Endothelial cell of umbilical vein (primary cell): ENCODE results near the gene NWD2. TPM values are rescaled to one million over a fixed set of nuclear protein-coding genes. Genes with fewer than 3 reads are reported as not detected.

Experiments
- BruUV-seq: library from RNA; stranded (reverse); fragments of 400-500 nt; replicated peaks from 2 replicates; lab custom pipeline; 2021; lab: Mats Ljungman, UMichigan
- CTCF ChIA-PET: fragments of 300-600, 350-600 bp; sonication (Branson Sonifier 250); formaldehyde crosslinking; loops from one replicate; lab custom pipeline; 2021; ENCODE audit warnings: antibody characterized with exemption, inconsistent platforms; lab: Charles Lee
- POLR2A ChIA-PET: fragments of 300-600, 350-600 bp; sonication (Branson Sonifier 250); formaldehyde crosslinking; loops from one replicate; lab custom pipeline; 2021; ENCODE audit warnings: antibody characterized with exemption, inconsistent platforms; lab: Charles Lee
- DNase-seq: peaks from one replicate; pipeline ENCODE4 v3.0.0-alpha.2; 2011; ENCODE audit warnings: low read depth, low spot score
- FAIRE-seq: peaks from 2 replicates; lab custom pipeline; 2011; peaks lifted over from hg19 to GRCh38; lab: Jason Lieb, UNC
- H2AFZ ChIP-seq: 2 replicates; pipeline ENCODE4 v1.6.0; 2012; ENCODE audit warnings: low read depth, low read length, control low read depth, inconsistent platforms
- H3K27ac ChIP-seq: 2 replicates; pipeline ENCODE4 v1.5.1; 2011; ENCODE audit warnings: low read depth, mild to moderate bottlenecking, control low read depth, low read length, moderate library complexity; ENCODE audit not compliant: insufficient read depth
- H3K27me3 ChIP-seq, 2 experiments: 2 replicates each; pipeline versions ENCODE4 v1.6.0 to v1.6.1; 2011; ENCODE audit warnings: low read length in 2 of 2, mixed read lengths in 1 of 2; ENCODE audit not compliant: control insufficient read depth in 2 of 2, insufficient read depth in 2 of 2
- H3K36me3 ChIP-seq, 2 experiments: 2 replicates in 1 of 2; 3 replicates in 1 of 2; pipeline ENCODE4 v1.5.1; 2011; ENCODE audit warnings: low read length in 2 of 2, mild to moderate bottlenecking in 1 of 2, moderate library complexity in 1 of 2; ENCODE audit not compliant: control insufficient read depth in 2 of 2, insufficient read depth in 2 of 2; ENCODE audit errors: extremely low read depth in 1 of 2
- H3K4me1 ChIP-seq: 3 replicates; pipeline ENCODE4 v1.5.1; 2011; ENCODE audit warnings: mild to moderate bottlenecking, low read length; ENCODE audit not compliant: control insufficient read depth, insufficient read depth; ENCODE audit errors: extremely low read depth
- H3K4me2 ChIP-seq: 2 replicates; pipeline ENCODE4 v1.6.1; 2011; ENCODE audit warnings: low read length, control low read depth, mixed read lengths; ENCODE audit not compliant: insufficient read depth
- H3K4me3 ChIP-seq, 3 experiments: fragments of 200-600 bp in 1 of 3; sonication (generic), shearing (Covaris generic) in 1 of 3; replicated peaks in 1 of 3; 2 replicates each; pipeline ENCODE4 v1.5.1; 2011 to 2016; ENCODE audit warnings: control low read depth in 3 of 3, low read length in 3 of 3, mild to moderate bottlenecking in 2 of 3, inconsistent platforms in 1 of 3, low read depth in 1 of 3, moderate library complexity in 1 of 3; ENCODE audit not compliant: insufficient read depth in 1 of 3
- H3K79me2 ChIP-seq: 2 replicates; pipeline ENCODE4 v1.6.0; 2012; ENCODE audit warnings: low read length, inconsistent platforms; ENCODE audit not compliant: control insufficient read depth, insufficient read depth
- H3K9ac ChIP-seq: replicated peaks from 2 replicates; pipeline ENCODE3; 2011; ENCODE audit warnings: low read length, control low read depth; ENCODE audit not compliant: insufficient read depth; ENCODE audit errors: extremely low read depth
- H3K9me1 ChIP-seq: replicated peaks from 3 replicates; pipeline ENCODE4 v1.6.0; 2011; ENCODE audit warnings: mild to moderate bottlenecking, low read length; ENCODE audit not compliant: control insufficient read depth, insufficient read depth; ENCODE audit errors: extremely low read depth
- H3K9me3 ChIP-seq: replicated peaks from 2 replicates; pipeline ENCODE4 v1.5.1; 2012; ENCODE audit warnings: low read length, inconsistent platforms; ENCODE audit not compliant: control insufficient read depth, insufficient read depth
- H4K20me1 ChIP-seq: replicated peaks from 2 replicates; pipeline ENCODE3; 2011; ENCODE audit warnings: mild to moderate bottlenecking, low read length; ENCODE audit not compliant: control insufficient read depth, insufficient read depth; ENCODE audit errors: extremely low read depth
- JUN ChIP-seq: IDR thresholded peaks from 2 replicates; pipeline ENCODE4 v1.6.1; 2011; ENCODE audit warnings: borderline replicate concordance, low read depth; ENCODE audit not compliant: insufficient read length, insufficient read depth
- MYC ChIP-seq: IDR thresholded peaks from one replicate; pipeline ENCODE4 v1.6.1; 2011; ENCODE audit warnings: mild to moderate bottlenecking, low read depth, low read length
- dilution Hi-C: fragments of 300-500 bp; cut with MboI; formaldehyde crosslinking; loops from one replicate; pipeline ENCODE4 v1.15.0; 2019; ENCODE audit warnings: low sequenced_read_pairs; ENCODE audit not compliant: extremely low pct_ligation_motif_present
- intact Hi-C: fragments of 100-400 bp; cut with micrococcal nuclease; formaldehyde crosslinking; loops from one replicate; pipeline ENCODE4 v1.10.0; 2022
- polyA plus RNA-seq, 4 experiments: library from polyadenylated mRNA; depleted of rRNA in 3 of 4; stranded (reverse) in 3 of 4; unstranded in 1 of 4; fragments of >200 nt; gene quantifications; 2 replicates each; pipeline versions ENCODE4 v1.2.1 to v1.2.3, GENCODE V29; 2011 to 2012; ENCODE audit warnings: missing spikeins in 1 of 4
- total RNA-seq: library from RNA; stranded (reverse); gene quantifications from 2 replicates; pipeline ENCODE4 v1.2.3, GENCODE V29; 2021
- TF ChIP-seq, protein P1 (sequence below), 2 donors: IDR thresholded peaks; 1 replicate in 1 of 2; 2 replicates in 1 of 2; pipeline ENCODE4 v1.5.1; 2011; ENCODE audit warnings: low read length in 2 of 2, mild to moderate bottlenecking in 2 of 2, moderate library complexity in 2 of 2, control low read depth in 1 of 2, inconsistent platforms in 1 of 2, low read depth in 1 of 2; ENCODE audit not compliant: insufficient read depth in 1 of 2; ENCODE audit errors: extremely low read depth in 1 of 2

Gene NWD2
- total and polyA plus RNA-seq, 2 donors (not counting 3 experiments of a cell fraction or from before 2014, with no cell fraction given), result not detected

DNA sequence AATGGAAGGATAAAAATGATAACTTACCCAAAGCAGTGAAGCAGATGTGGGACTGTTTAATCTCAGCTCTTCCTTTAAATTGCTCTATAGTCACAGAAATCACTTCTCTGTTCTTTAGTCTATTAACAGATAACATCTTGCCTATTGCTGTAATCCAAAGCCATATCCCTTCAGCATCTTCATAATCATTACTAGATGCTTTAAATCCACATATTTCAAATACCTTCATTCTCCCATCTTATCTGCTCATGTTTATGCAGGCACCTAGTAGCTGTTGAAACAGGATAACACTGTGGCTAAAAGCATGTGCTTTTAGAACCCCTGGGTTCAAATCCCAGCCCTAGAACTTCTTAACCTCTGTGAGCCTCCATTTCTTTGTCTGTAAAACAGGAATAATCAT, 231.7 kb downstream of the NWD2 start:
- no peak for TF ChIP-seq JUN
- TF ChIP-seq, protein P1, sequence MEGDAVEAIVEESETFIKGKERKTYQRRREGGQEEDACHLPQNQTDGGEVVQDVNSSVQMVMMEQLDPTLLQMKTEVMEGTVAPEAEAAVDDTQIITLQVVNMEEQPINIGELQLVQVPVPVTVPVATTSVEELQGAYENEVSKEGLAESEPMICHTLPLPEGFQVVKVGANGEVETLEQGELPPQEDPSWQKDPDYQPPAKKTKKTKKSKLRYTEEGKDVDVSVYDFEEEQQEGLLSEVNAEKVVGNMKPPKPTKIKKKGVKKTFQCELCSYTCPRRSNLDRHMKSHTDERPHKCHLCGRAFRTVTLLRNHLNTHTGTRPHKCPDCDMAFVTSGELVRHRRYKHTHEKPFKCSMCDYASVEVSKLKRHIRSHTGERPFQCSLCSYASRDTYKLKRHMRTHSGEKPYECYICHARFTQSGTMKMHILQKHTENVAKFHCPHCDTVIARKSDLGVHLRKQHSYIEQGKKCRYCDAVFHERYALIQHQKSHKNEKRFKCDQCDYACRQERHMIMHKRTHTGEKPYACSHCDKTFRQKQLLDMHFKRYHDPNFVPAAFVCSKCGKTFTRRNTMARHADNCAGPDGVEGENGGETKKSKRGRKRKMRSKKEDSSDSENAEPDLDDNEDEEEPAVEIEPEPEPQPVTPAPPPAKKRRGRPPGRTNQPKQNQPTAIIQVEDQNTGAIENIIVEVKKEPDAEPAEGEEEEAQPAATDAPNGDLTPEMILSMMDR (IDR thresholded peaks at IDR 0.05; ENCODE audit: extremely low read depth in 1 of 2, insufficient read depth in 1 of 2, low read depth in 1 of 2, low read length in 2 of 2), result no peak
- intact Hi-C loops, result no loop called here
- FAIRE-seq, result no peak
- dilution Hi-C loops, result no loop called here
- H3K9ac ChIP-seq, result no peak overlapping the region
- H3K27me3 ChIP-seq, result peaks cover 0 to 2% of the 10 kb centered on the region in 2 experiments
- ChIA-PET POLR2A (no interaction called here), CTCF (interaction anchor here (1.0 to 1.1 kb wide), 2 partner anchors 10 to 23 kb away, joined by 3 to 4 read pairs; a partner anchor contains a TSS)
- no peak for DNase-seq
- H3K27ac ChIP-seq, result no peak overlapping the region
- H3K4me1 ChIP-seq, result no peaks in the 10 kb centered on the region
- no TSS peak for BruUV-seq
- H3K79me2 ChIP-seq, result no peaks in the 10 kb centered on the region
- no peak overlapping the region for H3K4me2 ChIP-seq
- H3K36me3 ChIP-seq, result no peaks in the 10 kb centered on the region
- no peak overlapping the region for H2AFZ ChIP-seq
- H3K4me3 ChIP-seq, result no peak overlapping the region
- H4K20me1 ChIP-seq, result no peaks in the 10 kb centered on the region
- H3K9me3 ChIP-seq, result no peaks in the 10 kb centered on the region
- H3K9me1 ChIP-seq, result no peaks in the 10 kb centered on the region

GRCh38 chr4:37476691-37477090, 232.1 kb downstream of the NWD2 start:
- peaks cover 0 to 2% of the 10 kb centered on the region in 2 experiments for H3K27me3 ChIP-seq
- intact Hi-C loops (no loop called here), dilution Hi-C loops (no loop called here)
- DNase-seq (no peak), FAIRE-seq (no peak)
- CTCF ChIA-PET, result interaction anchor here (1.1 kb wide), 1 partner anchor 10 kb away, joined by 3 read pairs; no protein-coding TSS in a partner anchor
- no peak for TF ChIP-seq JUN
- TF ChIP-seq MYC, result no peak
- no peaks in the 10 kb centered on the region for H3K36me3 ChIP-seq
- H3K79me2 ChIP-seq, result no peaks in the 10 kb centered on the region
- no peaks in the 10 kb centered on the region for H3K4me1 ChIP-seq
- POLR2A ChIA-PET, result no interaction called here
- H3K27ac ChIP-seq, result no peak overlapping the region
- no peak overlapping the region for H3K4me3 ChIP-seq
- no peak overlapping the region for H3K4me2 ChIP-seq
- no peak overlapping the region for H2AFZ ChIP-seq
- no TSS peak for BruUV-seq
- H3K9me1 ChIP-seq, result no peaks in the 10 kb centered on the region
- H4K20me1 ChIP-seq, result no peaks in the 10 kb centered on the region
- H3K9me3 ChIP-seq, result no peaks in the 10 kb centered on the region
- H3K9ac ChIP-seq, result no peak overlapping the region
